HEK293T (cell line): ENCODE results near the gene PLEKHA5.

Experiments
- BHLHE40 ChIP-seq: fragments of 450-650 bp; IDR thresholded peaks from 2 replicates; pipeline ENCODE4 v1.6.1; 2016; ENCODE audit warnings: mild to moderate bottlenecking, moderate library complexity, borderline replicate concordance
- FOXK2 ChIP-seq: fragments of 450-650 bp; IDR thresholded peaks from 2 replicates; pipeline ENCODE4 v1.6.1; 2016; ENCODE audit warnings: mild to moderate bottlenecking
- FOXM1 ChIP-seq: fragments of 450-650 bp; IDR thresholded peaks from 2 replicates; pipeline ENCODE4 v1.6.1; 2017; ENCODE audit warnings: mild to moderate bottlenecking, borderline replicate concordance
- HDGF ChIP-seq: fragments of 450-650 bp; IDR thresholded peaks from 2 replicates; pipeline ENCODE4 v1.6.1; 2017; ENCODE audit warnings: antibody characterized with exemption, borderline replicate concordance
- SUZ12 ChIP-seq: fragments of 450-650 bp; IDR thresholded peaks from 2 replicates; pipeline ENCODE4 v1.6.1; 2016; ENCODE audit warnings: mild to moderate bottlenecking

- TF ChIP-seq FOXM1 (no peak), HDGF (no peak), BHLHE40 (no peak), SUZ12 (no peak), FOXK2 (no peak)
Measured at GRCh38 chr12:19411234-19412204, 282.0 kb downstream of the PLEKHA5 start.
